Stomach smooth muscle (tissue), 2 donors: ENCODE results near the gene EFCAB6.

ENCODE experiments used
- H3K27ac ChIP-seq: one replicate; pipeline ENCODE4 v1.7.0; 2013; ENCODE audit warnings: mild to moderate bottlenecking, low read length, inconsistent platforms
- H3K27me3 ChIP-seq, 2 donors: one replicate each; pipeline ENCODE4 v1.7.0; 2013; ENCODE audit warnings: low read length in 2 of 2; ENCODE audit not compliant: insufficient read depth in 2 of 2, control insufficient read depth in 1 of 2
- H3K36me3 ChIP-seq, 2 donors: one replicate each; pipeline ENCODE4 v1.7.0; 2013; ENCODE audit warnings: low read length in 2 of 2; ENCODE audit not compliant: control insufficient read depth in 2 of 2, insufficient read depth in 2 of 2
- H3K4me1 ChIP-seq: one replicate; pipeline ENCODE4 v1.7.0; 2013; ENCODE audit warnings: low read length; ENCODE audit not compliant: control insufficient read depth, insufficient read depth
- H3K4me3 ChIP-seq, 2 donors: one replicate each; pipeline ENCODE4 v1.7.0; 2013; ENCODE audit warnings: low read length in 2 of 2
- H3K9ac ChIP-seq, 2 donors: one replicate each; pipeline ENCODE4 v1.7.0; 2013; ENCODE audit warnings: low read length in 2 of 2, mild to moderate bottlenecking in 1 of 2
- H3K9me3 ChIP-seq, 2 donors: one replicate each; pipeline ENCODE4 v1.7.0; 2013; ENCODE audit warnings: low read length in 2 of 2; ENCODE audit not compliant: control insufficient read depth in 2 of 2
- donor health status: healthy.
- donor health status: Pancreatic carcinoma.

The EFCAB6 gene

DNA sequence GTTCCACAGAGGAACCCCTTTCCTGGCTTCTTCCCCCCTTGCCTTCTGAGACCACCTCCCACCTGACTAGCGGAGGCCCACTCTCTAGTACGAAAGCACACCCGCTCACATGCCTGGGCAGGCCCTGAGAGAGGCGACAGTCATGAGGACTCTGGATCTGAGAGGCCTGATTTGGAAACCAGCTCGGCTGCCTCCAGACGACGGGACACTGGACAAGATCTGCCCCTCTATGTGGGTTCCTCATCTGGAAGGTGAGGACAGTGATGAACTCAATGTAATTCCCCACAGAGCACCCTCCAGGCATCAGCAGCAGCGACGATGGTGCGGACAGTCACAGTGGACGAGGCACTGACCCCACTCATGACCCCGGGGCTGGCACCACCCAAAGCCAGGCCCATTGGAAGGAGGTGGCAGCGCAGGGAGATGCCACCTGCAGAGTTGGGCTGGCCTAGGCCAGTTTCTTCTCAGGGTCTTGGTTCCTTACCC lies 42.7 kb upstream of the EFCAB6 start:
- Histone ChIP-seq H3K9me3 (peaks cover 0 to 6% of the 10 kb centered on the region in 2 donors), H3K4me3 (no peak overlapping the region), H3K27me3 (peaks cover 3 to 22% of the 10 kb centered on the region in 2 donors), H3K27ac (no peak overlapping the region), H3K9ac (no peak overlapping the region), H3K4me1 (no peaks in the 10 kb centered on the region), H3K36me3 (no peaks in the 10 kb centered on the region)

DNA sequence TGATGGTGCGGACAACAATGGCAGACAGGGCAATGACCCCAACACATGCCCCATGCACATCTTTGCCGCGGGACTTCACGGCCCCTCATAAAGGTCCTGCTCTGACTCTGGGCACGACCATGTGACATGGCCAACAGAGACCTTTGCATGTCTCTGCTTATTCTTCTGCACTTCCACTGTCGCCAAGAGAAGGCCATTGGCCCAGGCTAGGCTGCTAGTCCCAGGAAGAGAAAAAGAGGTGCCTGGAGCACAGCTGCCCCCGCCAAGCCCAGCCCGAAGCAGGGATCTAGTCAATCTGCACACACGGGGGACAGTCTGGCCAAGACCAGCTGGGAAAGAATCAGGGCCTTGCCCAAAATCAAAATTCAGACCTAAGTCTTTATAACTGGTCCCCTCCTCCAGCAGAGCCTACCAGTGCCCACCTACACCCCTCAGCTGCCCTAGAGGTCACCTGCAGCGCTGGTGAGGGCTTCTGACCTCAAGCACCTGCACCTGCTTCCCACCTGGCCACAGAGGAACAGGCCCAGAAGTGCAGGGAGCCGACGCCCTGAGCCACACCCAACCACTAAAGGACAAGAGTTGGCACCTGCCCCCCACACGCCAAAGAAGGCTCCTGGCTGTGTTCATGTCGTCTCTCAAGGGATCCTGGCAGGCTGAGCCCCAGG lies 42.1 kb upstream of the EFCAB6 start:
- Histone ChIP-seq H3K4me1 (no peaks in the 10 kb centered on the region), H3K27ac (no peak overlapping the region), H3K9ac (no peak overlapping the region), H3K27me3 (peaks cover 0 to 16% of the 10 kb centered on the region in 2 donors), H3K4me3 (no peak overlapping the region), H3K36me3 (no peaks in the 10 kb centered on the region), H3K9me3 (peaks cover 0 to 6% of the 10 kb centered on the region in 2 donors)

DNA sequence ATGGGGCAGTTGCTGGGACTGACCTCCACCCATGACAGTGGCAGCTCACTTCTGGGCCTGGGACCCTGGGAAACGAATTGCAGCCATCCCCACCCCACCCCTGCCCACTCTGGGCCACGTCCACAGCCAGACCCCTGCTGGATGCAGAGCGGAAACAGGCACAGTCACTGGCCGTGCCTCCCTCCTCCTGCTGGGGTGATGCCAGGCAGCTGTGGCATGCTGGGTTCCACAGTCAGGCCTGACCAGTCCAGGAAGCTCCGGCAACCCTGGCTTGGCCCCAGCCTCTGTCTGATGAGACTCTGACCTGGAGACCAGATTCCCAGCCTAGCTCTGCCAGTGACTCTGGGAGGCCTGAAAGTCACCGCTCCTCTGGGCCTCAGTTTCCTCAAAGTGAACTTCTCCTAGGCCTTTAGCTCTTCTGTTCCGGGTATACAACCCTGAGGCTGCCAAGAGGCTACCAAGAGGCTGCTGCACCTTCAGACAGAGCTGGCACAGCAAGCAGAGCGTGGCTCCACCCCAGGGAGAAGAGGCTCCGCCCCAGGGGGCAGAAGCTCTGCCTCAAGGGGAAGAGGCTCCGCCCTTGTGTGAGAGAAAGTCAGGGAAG lies 41.3 kb upstream of the EFCAB6 start:
- Histone ChIP-seq H3K27me3 (peaks cover 1 to 14% of the 10 kb centered on the region in 2 donors), H3K4me3 (no peak overlapping the region), H3K9ac (no peak overlapping the region)

DNA sequence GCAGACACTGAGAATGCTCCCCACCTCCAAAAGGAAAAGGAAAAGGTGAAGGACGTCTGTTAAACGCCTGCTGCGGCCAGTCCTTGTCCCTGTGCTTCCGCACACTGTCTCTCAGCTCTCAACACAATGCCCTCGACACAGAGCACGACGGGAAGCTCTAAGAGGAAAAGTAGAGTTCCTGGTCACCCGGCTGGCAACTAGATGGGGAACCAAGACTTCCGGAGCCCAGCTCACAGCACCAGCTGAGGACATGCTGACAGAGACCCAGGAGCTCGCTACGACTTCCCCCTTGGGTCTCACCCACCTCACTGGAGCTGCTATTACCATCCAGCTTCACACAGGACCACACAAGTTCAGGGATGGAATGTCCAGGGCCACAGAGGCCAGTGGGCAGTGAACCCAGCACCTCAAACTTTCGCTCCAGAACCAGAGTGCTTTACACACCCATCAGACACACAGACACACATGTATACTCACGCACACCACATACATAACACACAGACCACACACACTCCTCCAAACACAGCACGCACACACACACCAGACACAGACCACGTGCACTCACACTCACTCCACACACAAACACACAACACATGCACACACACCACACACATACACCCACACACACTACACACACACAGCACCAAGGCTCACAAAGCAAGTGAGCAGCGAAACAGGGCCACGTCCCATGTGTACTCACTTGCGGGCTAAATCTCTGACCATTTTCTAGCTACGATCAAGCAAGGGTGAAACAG lies 40.6 kb upstream of the EFCAB6 start:
- Histone ChIP-seq H3K36me3 (no peaks in the 10 kb centered on the region), H3K27me3 (peaks cover 4 to 15% of the 10 kb centered on the region in 2 donors), H3K9ac (no peak overlapping the region), H3K4me1 (no peaks in the 10 kb centered on the region), H3K4me3 (no peak overlapping the region), H3K27ac (no peak overlapping the region), H3K9me3 (peaks cover 0 to 6% of the 10 kb centered on the region in 2 donors)

More for the DNA sequence above, 41.3 kb upstream of the EFCAB6 start:
- Histone ChIP-seq H3K4me1 (no peaks in the 10 kb centered on the region), H3K9me3 (peaks cover 0 to 6% of the 10 kb centered on the region in 2 donors), H3K27ac (no peak overlapping the region), H3K36me3 (no peaks in the 10 kb centered on the region)

DNA sequence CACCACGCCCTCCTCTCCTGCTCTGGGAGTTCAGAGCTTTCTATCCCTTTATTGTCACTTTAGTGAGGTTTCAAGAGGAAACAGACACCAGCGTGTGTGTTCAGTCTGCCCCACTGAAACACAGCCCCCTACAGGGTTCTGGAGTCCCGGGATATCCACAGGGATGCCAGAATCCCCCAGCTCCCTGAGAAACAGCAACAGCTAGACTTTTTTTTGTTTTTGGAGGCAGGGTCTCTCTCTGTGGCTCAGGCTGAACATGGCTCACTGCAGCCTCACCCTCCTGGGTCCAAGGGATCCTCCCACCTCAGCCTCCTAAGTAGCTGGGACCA lies 39.8 kb upstream of the EFCAB6 start:
- Histone ChIP-seq H3K36me3 (no peaks in the 10 kb centered on the region), H3K9me3 (peaks cover 0 to 6% of the 10 kb centered on the region in 2 donors), H3K27ac (no peak overlapping the region), H3K4me1 (no peaks in the 10 kb centered on the region), H3K4me3 (no peak overlapping the region), H3K27me3 (peaks cover 4 to 15% of the 10 kb centered on the region in 2 donors), H3K9ac (no peak overlapping the region)

DNA sequence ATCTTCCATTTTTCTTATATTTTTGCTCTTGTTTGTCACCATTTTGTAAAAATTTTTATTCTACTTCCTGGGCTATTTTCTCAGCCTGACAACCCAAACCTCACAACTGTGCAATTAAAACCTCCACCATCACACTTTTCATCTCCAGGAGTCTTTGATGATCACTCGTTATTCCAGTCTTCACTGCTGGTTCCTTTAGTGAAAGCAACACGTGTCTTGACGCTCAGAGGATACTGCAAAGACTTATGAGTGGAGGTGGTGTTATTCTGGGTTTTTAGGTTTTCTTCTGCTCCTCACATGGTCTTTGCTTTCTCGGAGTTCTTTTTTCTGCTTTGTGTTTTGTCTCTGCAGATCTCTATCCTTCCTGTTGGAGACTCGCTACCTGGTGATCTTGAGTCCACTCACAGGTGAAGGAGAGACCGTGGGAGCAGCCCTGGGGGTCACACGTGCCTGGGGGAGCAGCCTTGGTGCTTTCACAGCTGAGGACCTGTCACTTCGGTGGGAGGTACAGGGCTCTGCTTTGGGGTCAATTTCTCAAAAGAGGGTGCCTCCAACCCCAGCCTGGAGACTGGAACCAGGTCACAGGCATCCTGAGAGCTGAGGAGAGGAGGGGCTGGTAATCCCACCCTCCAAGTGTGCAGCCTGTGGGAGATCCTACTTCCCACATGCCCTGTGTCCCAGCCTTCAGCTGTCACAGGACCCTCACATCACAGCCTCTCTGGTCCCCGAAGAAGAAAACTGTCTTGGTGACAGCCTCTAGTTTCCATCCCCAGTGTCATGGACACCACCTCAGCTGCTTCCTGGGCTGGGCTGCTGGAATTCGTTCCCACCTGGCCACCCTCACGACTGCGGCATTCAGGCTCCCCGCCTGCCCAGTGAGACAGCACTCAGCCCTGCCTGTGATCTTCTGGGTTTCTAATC lies 39.2 kb upstream of the EFCAB6 start:
- no peak overlapping the region for H3K9ac ChIP-seq
- peaks cover 0 to 1% of the 10 kb centered on the region in 2 donors for H3K9me3 ChIP-seq
- H3K4me1 ChIP-seq = no peaks in the 10 kb centered on the region
- H3K36me3 ChIP-seq = no peaks in the 10 kb centered on the region
- no peak overlapping the region for H3K27ac ChIP-seq
- H3K27me3 ChIP-seq = peaks cover 4 to 15% of the 10 kb centered on the region in 2 donors
- no peak overlapping the region for H3K4me3 ChIP-seq

DNA sequence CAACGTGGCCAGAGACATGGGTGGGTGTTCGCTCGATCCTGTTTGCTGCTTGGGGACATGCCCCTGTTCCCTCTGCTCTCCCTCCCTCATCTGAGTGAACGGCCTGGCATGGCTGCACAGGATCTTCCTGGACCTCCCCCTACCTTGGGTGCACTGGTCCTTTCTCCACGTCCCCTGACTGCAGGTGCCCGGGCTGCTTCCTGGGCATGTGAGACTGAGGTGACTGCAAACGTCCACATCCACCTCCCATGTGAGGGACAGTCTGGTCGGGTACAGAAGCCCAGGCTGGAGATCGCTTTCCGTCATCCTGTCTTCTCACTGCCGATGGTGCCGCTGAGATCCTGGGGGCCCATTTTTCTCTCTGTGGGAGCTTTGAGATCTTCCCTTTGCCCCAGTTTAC lies 38.4 kb upstream of the EFCAB6 start:
- Histone ChIP-seq H3K27ac (no peak overlapping the region), H3K4me1 (no peaks in the 10 kb centered on the region), H3K36me3 (no peaks in the 10 kb centered on the region), H3K9me3 (no peaks in the 10 kb centered on the region), H3K9ac (no peak overlapping the region), H3K27me3 (peaks cover 4 to 15% of the 10 kb centered on the region in 2 donors), H3K4me3 (no peak overlapping the region)

DNA sequence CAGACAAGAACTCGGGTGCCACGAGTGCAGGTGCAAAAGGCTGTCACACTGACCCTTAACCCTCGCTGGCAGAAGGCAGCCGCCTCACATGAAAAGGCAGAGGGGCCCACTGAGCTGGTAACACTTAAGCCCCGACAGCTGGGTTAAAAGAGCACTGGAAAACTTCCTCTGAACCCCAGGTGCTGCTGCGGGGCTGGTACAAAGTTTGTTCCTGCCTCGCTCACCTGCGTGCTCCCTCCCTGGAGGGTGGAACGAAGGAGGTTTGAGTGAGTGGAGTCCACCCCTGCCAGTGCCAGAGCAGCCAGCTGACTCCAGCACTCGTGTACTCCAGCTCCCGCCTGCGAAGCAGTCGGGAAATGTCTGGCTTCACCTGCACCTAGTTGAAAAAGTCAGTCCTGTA lies 37.6 kb upstream of the EFCAB6 start:
- Histone ChIP-seq H3K4me3 (no peak overlapping the region), H3K9ac (no peak overlapping the region), H3K4me1 (no peaks in the 10 kb centered on the region), H3K27ac (no peak overlapping the region), H3K36me3 (no peaks in the 10 kb centered on the region), H3K27me3 (peaks cover 4 to 13% of the 10 kb centered on the region in 2 donors), H3K9me3 (no peaks in the 10 kb centered on the region)

DNA sequence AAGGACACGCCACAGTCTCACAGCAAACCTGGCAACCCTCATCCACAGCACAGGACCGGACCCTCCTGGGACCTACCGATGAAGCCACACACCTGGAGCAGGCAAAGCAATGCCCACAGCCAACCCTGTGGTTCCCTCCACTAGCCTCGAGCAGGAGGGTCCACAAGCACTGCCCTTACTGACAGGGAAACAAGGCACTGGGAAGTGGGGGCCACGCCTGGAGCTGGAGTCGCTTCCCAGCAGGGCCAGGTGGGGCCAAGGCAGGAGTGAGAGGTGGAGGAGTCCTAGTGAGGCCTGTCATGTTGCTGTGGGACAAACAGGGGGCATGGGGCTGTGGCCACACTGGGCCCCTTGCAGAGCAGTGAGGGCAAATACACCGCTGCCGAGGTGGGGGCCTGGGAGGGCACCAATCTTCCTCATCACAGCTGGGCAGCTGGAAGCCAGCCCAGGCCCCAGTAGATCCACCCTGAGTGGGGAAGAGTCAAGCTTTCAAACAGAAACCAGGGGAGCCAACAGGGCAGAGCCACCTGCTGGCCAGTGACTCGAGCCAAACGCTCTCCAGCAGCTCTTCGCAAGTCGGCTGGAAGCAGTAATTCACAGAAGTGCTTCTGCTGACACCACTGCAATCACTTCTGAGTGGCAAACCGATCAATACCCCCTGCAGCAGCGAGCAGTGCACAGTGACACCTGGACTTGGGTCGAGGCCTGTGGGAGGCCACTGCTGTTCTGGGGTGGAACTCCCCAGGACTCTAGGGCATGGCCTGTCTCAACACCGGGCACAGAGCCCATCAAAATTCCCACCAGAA lies 36.5 kb upstream of the EFCAB6 start:
- H3K9ac ChIP-seq = no peak overlapping the region
- H3K4me1 ChIP-seq = no peaks in the 10 kb centered on the region
- no peak overlapping the region for H3K4me3 ChIP-seq
- H3K9me3 ChIP-seq = no peaks in the 10 kb centered on the region
- H3K27me3 ChIP-seq = peaks cover 4 to 13% of the 10 kb centered on the region in 2 donors
- no peak overlapping the region for H3K27ac ChIP-seq
- H3K36me3 ChIP-seq = no peaks in the 10 kb centered on the region
